ENCODE results near the gene UPF1.

The UPF1 gene

DNA sequence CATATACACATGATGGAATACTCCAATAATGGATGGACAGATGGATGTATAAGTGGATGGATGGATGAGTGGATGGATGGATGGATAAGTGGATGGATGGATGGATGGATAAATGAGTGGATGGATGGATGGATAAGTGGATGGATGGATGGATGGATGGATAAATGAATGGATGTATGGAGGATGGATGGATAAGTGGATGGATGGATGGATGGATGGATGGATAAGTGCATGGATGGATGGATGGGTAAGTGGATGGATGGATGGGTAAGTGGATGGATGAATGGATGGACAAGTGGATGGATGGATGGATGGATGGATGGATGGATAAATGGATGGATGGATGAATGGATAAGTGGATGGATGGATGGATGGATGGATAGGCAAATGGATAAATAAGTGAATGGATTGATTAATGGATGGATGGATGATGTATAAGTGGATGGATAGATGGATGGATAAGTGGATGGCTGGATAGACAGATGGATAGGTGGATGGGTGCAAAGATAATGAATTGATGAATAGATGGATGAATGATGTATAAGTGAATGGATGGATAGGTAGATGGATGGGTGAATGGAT is 32.3 kb upstream of the UPF1 start:
- ChIA-PET POLR2A (no interaction called here), CTCF (interaction anchor here (1.2 kb wide), 1 partner anchor 51 kb away, joined by 4 read pairs; no protein-coding TSS in a partner anchor)
- no peak for DNase-seq
- peaks cover 0 to 60% (median 29%) of the 10 kb centered on the region in 5 experiments for H3K27me3 ChIP-seq (replicated peaks in 2 of 5; ENCODE audit: control insufficient read depth in 4 of 5, insufficient read depth in 5 of 5, low read length in 4 of 5)
- H3K9me3 ChIP-seq (ENCODE audit: control extremely low read depth in 1 of 5, control insufficient read depth in 4 of 5, insufficient read depth in 2 of 5, low read depth in 1 of 5, low read length in 4 of 5) = no peaks in the 10 kb centered on the region
- peaks cover 0 to 4% (median 1%) of the 10 kb centered on the region in 4 experiments for H3K4me1 ChIP-seq (ENCODE audit: control extremely low read depth in 1 of 4, control insufficient read depth in 4 of 4, insufficient read depth in 4 of 4, low read length in 3 of 4)
- H3K27ac ChIP-seq (ENCODE audit: insufficient read depth in 1 of 2, low read depth in 1 of 2, low read length in 2 of 2, poor library complexity in 1 of 2, severe bottlenecking in 2 of 2) = no peak overlapping the region
- no peaks in the 10 kb centered on the region for H3K36me3 ChIP-seq (ENCODE audit: control insufficient read depth in 4 of 4, insufficient read depth in 4 of 4, low read length in 3 of 4)
- H3K4me3 ChIP-seq (ENCODE audit: control insufficient read depth in 1 of 7, extremely low read depth in 1 of 7, insufficient read depth in 4 of 7, low read depth in 2 of 7, low read length in 6 of 7) = no peak overlapping the region

DNA sequence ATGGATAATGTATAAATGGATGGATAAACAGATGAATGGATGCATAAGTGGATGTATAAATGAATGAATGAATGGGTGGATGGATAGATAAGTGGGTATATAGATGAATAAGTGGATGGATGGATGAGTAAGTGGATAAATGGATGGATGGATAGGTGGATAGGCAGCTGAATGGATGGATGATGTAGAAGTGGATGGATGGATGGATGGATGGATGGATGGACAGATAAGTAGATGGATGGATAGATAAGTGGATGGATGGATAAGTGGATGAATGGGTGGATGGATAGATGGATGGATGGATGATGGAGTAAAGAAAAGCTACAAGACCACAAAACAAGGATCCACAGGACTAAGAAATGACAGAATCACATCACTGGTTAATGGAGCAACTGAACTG is 31.7 kb upstream of the UPF1 start:
- CTCF ChIA-PET = interaction anchor here (1.1 kb wide), 1 partner anchor 13 kb away, joined by 3 read pairs; no protein-coding TSS in a partner anchor
- POLR2A ChIA-PET = no interaction called here
- DNase-seq = no peak
- no peaks in the 10 kb centered on the region for H3K9me3 ChIP-seq (ENCODE audit: control extremely low read depth in 1 of 5, control insufficient read depth in 4 of 5, insufficient read depth in 2 of 5, low read depth in 1 of 5, low read length in 4 of 5)
- peaks cover 0 to 54% (median 26%) of the 10 kb centered on the region in 5 experiments for H3K27me3 ChIP-seq (replicated peaks in 2 of 5; ENCODE audit: control insufficient read depth in 4 of 5, insufficient read depth in 5 of 5, low read length in 4 of 5)
- no peak overlapping the region for H3K4me3 ChIP-seq (ENCODE audit: control insufficient read depth in 1 of 7, extremely low read depth in 1 of 7, insufficient read depth in 4 of 7, low read depth in 2 of 7, low read length in 6 of 7)
- no peak overlapping the region for H3K27ac ChIP-seq (ENCODE audit: insufficient read depth in 1 of 2, low read depth in 1 of 2, low read length in 2 of 2, poor library complexity in 1 of 2, severe bottlenecking in 2 of 2)
- peaks cover 0 to 4% (median 1%) of the 10 kb centered on the region in 4 experiments for H3K4me1 ChIP-seq (ENCODE audit: control extremely low read depth in 1 of 4, control insufficient read depth in 4 of 4, insufficient read depth in 4 of 4, low read length in 3 of 4)
- H3K36me3 ChIP-seq (ENCODE audit: control insufficient read depth in 4 of 4, insufficient read depth in 4 of 4, low read length in 3 of 4) = no peaks in the 10 kb centered on the region

DNA sequence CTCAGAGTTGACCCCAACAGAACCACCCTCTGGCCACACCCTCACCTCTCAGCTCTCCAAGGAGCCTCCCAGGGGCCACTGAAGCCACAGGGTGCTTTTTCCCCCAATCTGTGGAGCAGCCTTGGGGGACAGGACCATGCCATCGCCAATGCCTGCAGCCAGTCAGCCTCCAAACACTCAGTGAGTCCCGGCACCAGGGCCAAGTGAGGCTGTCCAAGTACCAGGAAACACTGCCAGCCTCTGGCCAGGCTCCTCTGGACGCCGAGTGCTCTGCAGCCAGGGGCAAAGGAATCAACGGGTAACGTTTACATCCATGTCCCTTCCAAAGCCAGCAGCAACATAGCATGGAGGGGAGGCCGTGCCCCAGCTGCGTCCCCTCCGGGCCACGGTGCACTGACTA is 31.1 kb upstream of the UPF1 start:
- 85% methylated on average over 8 of the region's 10 CpGs for WGBS (ENCODE audit: insufficient coverage)
- Histone ChIP-seq H3K9me3 (ENCODE audit: control extremely low read depth in 1 of 5, control insufficient read depth in 4 of 5, insufficient read depth in 2 of 5, low read depth in 1 of 5, low read length in 4 of 5) (no peaks in the 10 kb centered on the region), H3K4me1 (ENCODE audit: control extremely low read depth in 1 of 4, control insufficient read depth in 4 of 4, insufficient read depth in 4 of 4, low read length in 3 of 4) (peaks cover 0 to 1% (median 0%) of the 10 kb centered on the region in 4 experiments), H3K36me3 (ENCODE audit: control insufficient read depth in 4 of 4, insufficient read depth in 4 of 4, low read length in 3 of 4) (no peaks in the 10 kb centered on the region), H3K27ac (ENCODE audit: insufficient read depth in 1 of 2, low read depth in 1 of 2, low read length in 2 of 2, poor library complexity in 1 of 2, severe bottlenecking in 2 of 2) (no peak overlapping the region), H3K4me3 (ENCODE audit: control insufficient read depth in 1 of 7, extremely low read depth in 1 of 7, insufficient read depth in 4 of 7, low read depth in 2 of 7, low read length in 6 of 7) (no peak overlapping the region), H3K27me3 (replicated peaks in 2 of 5; ENCODE audit: control insufficient read depth in 4 of 5, insufficient read depth in 5 of 5, low read length in 4 of 5) (peaks cover 0 to 49% (median 23%) of the 10 kb centered on the region in 5 experiments)
- CTCF ChIA-PET = interaction anchor here (1.1 kb wide), 1 partner anchor 14 kb away, joined by 3 read pairs; no protein-coding TSS in a partner anchor
- no peak for DNase-seq
- POLR2A ChIA-PET = no interaction called here

DNA sequence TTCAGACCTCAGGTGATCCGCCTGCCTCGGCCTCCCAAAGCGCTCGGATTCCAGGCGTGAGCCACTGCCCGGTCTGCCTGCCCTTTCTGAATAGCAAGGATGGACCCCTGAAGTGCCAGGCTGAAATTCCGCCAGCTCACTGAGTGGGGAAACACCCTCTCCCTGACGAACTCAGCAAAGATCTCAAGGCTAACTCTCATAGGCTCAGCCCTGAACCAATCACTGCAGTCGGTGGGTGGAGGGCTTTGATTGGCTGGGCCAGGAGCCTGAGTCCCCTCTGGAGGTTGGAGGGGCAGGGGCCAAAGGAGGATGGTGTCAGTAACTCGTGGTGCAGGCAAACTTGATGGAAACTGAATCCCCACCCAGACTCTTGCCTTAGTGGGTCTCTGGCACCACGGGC is 29.4 kb upstream of the UPF1 start:
- no peak overlapping the region for H3K27ac ChIP-seq (ENCODE audit: insufficient read depth in 1 of 2, low read depth in 1 of 2, low read length in 2 of 2, poor library complexity in 1 of 2, severe bottlenecking in 2 of 2)
- WGBS (ENCODE audit: insufficient coverage) = 85% methylated on average over 11 of the region's 11 CpGs
- DNase-seq = no peak
- no peaks in the 10 kb centered on the region for H3K4me1 ChIP-seq (ENCODE audit: control extremely low read depth in 1 of 4, control insufficient read depth in 4 of 4, insufficient read depth in 4 of 4, low read length in 3 of 4)
- H3K9me3 ChIP-seq (ENCODE audit: control extremely low read depth in 1 of 5, control insufficient read depth in 4 of 5, insufficient read depth in 2 of 5, low read depth in 1 of 5, low read length in 4 of 5) = no peaks in the 10 kb centered on the region
- H3K4me3 ChIP-seq (ENCODE audit: control insufficient read depth in 1 of 7, extremely low read depth in 1 of 7, insufficient read depth in 4 of 7, low read depth in 2 of 7, low read length in 6 of 7) = no peak overlapping the region
- H3K36me3 ChIP-seq (ENCODE audit: control insufficient read depth in 4 of 4, insufficient read depth in 4 of 4, low read length in 3 of 4) = no peaks in the 10 kb centered on the region
- ChIA-PET POLR2A (no interaction called here), CTCF (interaction anchor here (2.3 kb wide), 1 partner anchor 45 kb away, joined by 5 read pairs; no protein-coding TSS in a partner anchor)
- peaks cover 0 to 35% (median 15%) of the 10 kb centered on the region in 5 experiments for H3K27me3 ChIP-seq (replicated peaks in 2 of 5; ENCODE audit: control insufficient read depth in 4 of 5, insufficient read depth in 5 of 5, low read length in 4 of 5)

DNA sequence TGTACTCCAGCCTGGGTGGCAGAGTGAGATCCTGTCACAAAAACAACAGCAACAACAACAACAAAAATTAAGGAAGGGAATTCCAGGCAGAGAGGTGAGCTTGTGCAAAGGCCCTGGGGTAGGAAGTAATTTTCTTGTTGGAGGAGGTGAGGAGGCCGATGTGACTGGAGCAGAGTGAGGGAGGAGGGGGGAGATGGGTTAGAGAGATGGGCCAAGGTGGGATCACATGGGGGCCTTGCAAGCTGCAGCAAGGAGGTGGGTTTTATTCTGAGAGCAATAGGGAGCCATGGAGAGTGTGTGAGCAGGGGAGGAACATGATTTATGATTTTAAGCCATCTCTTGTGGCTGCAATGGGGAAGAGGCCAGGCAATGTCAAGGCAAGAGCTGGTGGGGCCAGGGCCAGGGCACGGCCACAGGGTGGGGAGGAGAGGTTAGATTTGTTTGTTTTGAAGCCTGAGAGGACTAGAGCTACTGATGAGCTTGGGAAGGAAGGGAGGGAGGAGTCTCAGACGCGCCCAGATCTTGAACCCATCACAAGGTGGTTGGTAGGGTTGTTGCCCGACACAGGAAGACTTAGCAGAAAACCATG is 28.1 kb upstream of the UPF1 start:
- H3K9me3 ChIP-seq (ENCODE audit: control extremely low read depth in 1 of 5, control insufficient read depth in 4 of 5, insufficient read depth in 2 of 5, low read depth in 1 of 5, low read length in 4 of 5) = no peaks in the 10 kb centered on the region
- H3K27ac ChIP-seq (ENCODE audit: insufficient read depth in 1 of 2, low read depth in 1 of 2, low read length in 2 of 2, poor library complexity in 1 of 2, severe bottlenecking in 2 of 2) = no peak overlapping the region
- H3K36me3 ChIP-seq (ENCODE audit: control insufficient read depth in 4 of 4, insufficient read depth in 4 of 4, low read length in 3 of 4) = no peaks in the 10 kb centered on the region
- 96% methylated on average over 3 of the region's 5 CpGs for WGBS (ENCODE audit: insufficient coverage)
- H3K4me1 ChIP-seq (ENCODE audit: control extremely low read depth in 1 of 4, control insufficient read depth in 4 of 4, insufficient read depth in 4 of 4, low read length in 3 of 4) = no peaks in the 10 kb centered on the region
- ChIA-PET POLR2A (no interaction called here), CTCF (interaction anchor here (2.3 kb wide), 1 partner anchor 44 kb away, joined by 5 read pairs; no protein-coding TSS in a partner anchor)
- H3K4me3 ChIP-seq (ENCODE audit: control insufficient read depth in 1 of 7, extremely low read depth in 1 of 7, insufficient read depth in 4 of 7, low read depth in 2 of 7, low read length in 6 of 7) = no peak overlapping the region
- DNase-seq = no peak
- peaks cover 0 to 22% (median 9%) of the 10 kb centered on the region in 5 experiments for H3K27me3 ChIP-seq (replicated peaks in 2 of 5; ENCODE audit: control insufficient read depth in 4 of 5, insufficient read depth in 5 of 5, low read length in 4 of 5)

DNA sequence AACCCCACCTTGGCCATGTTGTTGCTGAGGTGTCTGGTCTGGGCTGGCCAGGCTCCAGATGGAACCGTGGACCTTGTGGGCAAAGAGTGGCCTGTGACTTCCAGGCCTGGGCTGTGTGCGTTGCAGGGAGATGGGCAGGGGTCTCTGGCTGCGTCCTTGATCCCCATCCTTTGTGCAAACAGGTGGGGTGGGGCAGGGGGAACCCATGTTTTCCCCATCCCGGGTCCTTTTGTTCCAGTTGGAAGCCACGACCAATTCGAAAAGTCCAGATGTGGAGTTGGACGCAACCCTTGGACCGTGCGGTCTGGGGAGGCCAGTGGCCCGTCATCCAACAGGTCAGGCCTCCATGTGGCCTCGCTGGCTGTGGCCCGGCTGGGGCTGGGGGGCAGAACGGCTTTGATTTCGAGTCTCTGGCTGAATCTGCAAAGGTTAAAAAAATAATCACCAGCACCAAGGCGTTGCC is 27.6 kb upstream of the UPF1 start:
- no peak for DNase-seq
- peaks cover 0 to 18% (median 4%) of the 10 kb centered on the region in 5 experiments for H3K27me3 ChIP-seq (replicated peaks in 2 of 5; ENCODE audit: control insufficient read depth in 4 of 5, insufficient read depth in 5 of 5, low read length in 4 of 5)
- H3K27ac ChIP-seq (ENCODE audit: insufficient read depth in 1 of 2, low read depth in 1 of 2, low read length in 2 of 2, poor library complexity in 1 of 2, severe bottlenecking in 2 of 2) = no peak overlapping the region
- H3K4me1 ChIP-seq (ENCODE audit: control extremely low read depth in 1 of 4, control insufficient read depth in 4 of 4, insufficient read depth in 4 of 4, low read length in 3 of 4) = peaks cover 0 to 2% (median 0%) of the 10 kb centered on the region in 4 experiments
- POLR2A ChIA-PET = no interaction called here
- no peaks in the 10 kb centered on the region for H3K9me3 ChIP-seq (ENCODE audit: control extremely low read depth in 1 of 5, control insufficient read depth in 4 of 5, insufficient read depth in 2 of 5, low read depth in 1 of 5, low read length in 4 of 5)
- H3K4me3 ChIP-seq (ENCODE audit: control insufficient read depth in 1 of 7, extremely low read depth in 1 of 7, insufficient read depth in 4 of 7, low read depth in 2 of 7, low read length in 6 of 7) = no peak overlapping the region
- WGBS (ENCODE audit: insufficient coverage) = 99% methylated on average over 14 of the region's 15 CpGs
- H3K36me3 ChIP-seq (ENCODE audit: control insufficient read depth in 4 of 4, insufficient read depth in 4 of 4, low read length in 3 of 4) = no peaks in the 10 kb centered on the region
- CTCF ChIA-PET = interaction anchor here (2.3 kb wide), 1 partner anchor 43 kb away, joined by 5 read pairs; no protein-coding TSS in a partner anchor

DNA sequence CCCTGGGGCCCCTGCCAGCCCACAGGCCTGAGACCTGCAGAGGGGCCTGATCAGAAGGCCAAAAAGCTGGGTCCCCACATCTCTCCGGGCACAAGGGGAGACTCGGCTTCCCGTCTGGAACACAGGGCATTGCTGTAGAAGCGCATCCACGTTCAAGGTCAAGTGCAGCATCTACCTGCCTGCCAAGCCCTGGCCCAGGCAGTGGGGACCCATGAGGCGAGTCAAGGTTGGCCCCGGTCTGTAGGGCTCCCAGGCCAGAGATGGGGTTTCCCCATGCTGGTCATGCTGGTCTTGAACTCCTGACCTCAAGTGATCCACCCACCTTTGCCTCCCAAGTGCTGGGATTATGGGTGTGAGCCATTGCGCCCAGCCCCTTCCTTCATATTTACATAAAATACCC is 27.1 kb upstream of the UPF1 start:
- H3K27ac ChIP-seq (ENCODE audit: insufficient read depth in 1 of 2, low read depth in 1 of 2, low read length in 2 of 2, poor library complexity in 1 of 2, severe bottlenecking in 2 of 2) = no peak overlapping the region
- POLR2A ChIA-PET = no interaction called here
- peaks cover 0 to 15% (median 4%) of the 10 kb centered on the region in 5 experiments for H3K27me3 ChIP-seq (replicated peaks in 2 of 5; ENCODE audit: control insufficient read depth in 4 of 5, insufficient read depth in 5 of 5, low read length in 4 of 5)
- H3K4me3 ChIP-seq (ENCODE audit: control insufficient read depth in 1 of 7, extremely low read depth in 1 of 7, insufficient read depth in 4 of 7, low read depth in 2 of 7, low read length in 6 of 7) = no peak overlapping the region
- no peak for DNase-seq
- H3K36me3 ChIP-seq (ENCODE audit: control insufficient read depth in 4 of 4, insufficient read depth in 4 of 4, low read length in 3 of 4) = no peaks in the 10 kb centered on the region
- CTCF ChIA-PET = no interaction called here
- 98% methylated on average over 8 of the region's 8 CpGs for WGBS (ENCODE audit: insufficient coverage)
- H3K9me3 ChIP-seq (ENCODE audit: control extremely low read depth in 1 of 5, control insufficient read depth in 4 of 5, insufficient read depth in 2 of 5, low read depth in 1 of 5, low read length in 4 of 5) = no peaks in the 10 kb centered on the region
- H3K4me1 ChIP-seq (ENCODE audit: control extremely low read depth in 1 of 4, control insufficient read depth in 4 of 4, insufficient read depth in 4 of 4, low read length in 3 of 4) = peaks cover 0 to 6% (median 1%) of the 10 kb centered on the region in 4 experiments
